Astrocyte (in vitro differentiated cells and primary cell): ENCODE measurements around the gene INPP5E. TPM values are rescaled to one million over a fixed set of nuclear protein-coding genes. Genes with fewer than 3 reads are reported as not detected.
"Not testable (repeated sequence)": the region's sequence is repeated elsewhere in the genome, so short reads cannot be mapped to it uniquely, and the experiment has no call there.

ENCODE experiments used
- DNase-seq: peaks from one replicate; pipeline ENCODE4 v3.0.0-alpha.2; 2010; ENCODE audit warnings: low read depth
- FAIRE-seq: peaks from 2 replicates; lab custom pipeline; 2011; peaks lifted over from hg19 to GRCh38; lab: Jason Lieb, UNC
- H2AFZ ChIP-seq: 2 replicates; pipeline ENCODE4 v1.6.0; 2012; ENCODE audit warnings: low read depth, low read length, inconsistent platforms
- H3K27ac ChIP-seq: 2 replicates; pipeline ENCODE4 v1.5.1; 2011; ENCODE audit warnings: low read depth, low read length, inconsistent platforms
- H3K27me3 ChIP-seq: 2 replicates; pipeline ENCODE4 v1.6.0; 2011; ENCODE audit warnings: low read length, inconsistent platforms; ENCODE audit not compliant: insufficient read depth
- H3K36me3 ChIP-seq: 2 replicates; pipeline ENCODE4 v1.5.1; 2011; ENCODE audit warnings: low read length, inconsistent platforms; ENCODE audit not compliant: insufficient read depth
- H3K4me1 ChIP-seq: 2 replicates; pipeline ENCODE4 v1.5.1; 2011; ENCODE audit warnings: low read length, inconsistent platforms; ENCODE audit not compliant: insufficient read depth
- H3K4me2 ChIP-seq: 2 replicates; pipeline ENCODE4 v1.6.0; 2012; ENCODE audit warnings: low read length, inconsistent platforms
- H3K4me3 ChIP-seq: 2 replicates; pipeline ENCODE4 v1.5.1; 2011; ENCODE audit warnings: low read depth, mild to moderate bottlenecking, low read length, inconsistent platforms; ENCODE audit not compliant: insufficient read depth
- H3K79me2 ChIP-seq: 2 replicates; pipeline ENCODE4 v1.6.0; 2012; ENCODE audit warnings: mild to moderate bottlenecking, low read length, inconsistent platforms; ENCODE audit not compliant: insufficient read depth
- H3K9ac ChIP-seq: 2 replicates; pipeline ENCODE4 v1.6.0; 2012; ENCODE audit warnings: mild to moderate bottlenecking, low read length, inconsistent platforms
- H3K9me3 ChIP-seq: 2 replicates; pipeline ENCODE4 v1.5.1; 2012; ENCODE audit warnings: low read depth, mild to moderate bottlenecking, low read length, inconsistent platforms; ENCODE audit not compliant: insufficient read depth
- H4K20me1 ChIP-seq: 2 replicates; pipeline ENCODE4 v1.6.0; 2012; ENCODE audit warnings: low read length, inconsistent platforms; ENCODE audit not compliant: insufficient read depth
- H3K27ac Mint-ChIP-seq: one replicate; pipeline ENCODE4 v1.8.0; 2021; ENCODE audit warnings: mild to moderate bottlenecking, mixed read lengths; ENCODE audit not compliant: unreplicated experiment
- H3K27me3 Mint-ChIP-seq: one replicate; pipeline ENCODE4 v1.8.0; 2021; ENCODE audit warnings: low read depth, mixed read lengths; ENCODE audit not compliant: unreplicated experiment
- H3K36me3 Mint-ChIP-seq: one replicate; pipeline ENCODE4 v1.8.0; 2021; ENCODE audit warnings: low read depth, mixed read lengths; ENCODE audit not compliant: unreplicated experiment
- H3K4me1 Mint-ChIP-seq: one replicate; pipeline ENCODE4 v1.8.0; 2021; ENCODE audit warnings: low read depth, mixed read lengths; ENCODE audit not compliant: unreplicated experiment
- H3K4me3 Mint-ChIP-seq: one replicate; pipeline ENCODE4 v1.8.0; 2021; ENCODE audit warnings: mild to moderate bottlenecking, moderate library complexity, mixed read lengths; ENCODE audit not compliant: unreplicated experiment
- H3K9me3 Mint-ChIP-seq: one replicate; pipeline ENCODE4 v1.8.0; 2021; ENCODE audit warnings: mild to moderate bottlenecking, mixed read lengths; ENCODE audit not compliant: unreplicated experiment
- EZH2 ChIP-seq: IDR thresholded peaks from 2 replicates; pipeline ENCODE4 v1.6.1; 2012; ENCODE audit warnings: mild to moderate bottlenecking, low read length, inconsistent platforms; ENCODE audit not compliant: insufficient read depth
- total RNA-seq: library from RNA; stranded (reverse); gene quantifications from 2 replicates; pipeline ENCODE4 v1.2.1, GENCODE V29; 2021
- TF ChIP-seq, protein P1 (sequence below): IDR thresholded peaks from 2 replicates; pipeline ENCODE4 v1.5.1; 2011; ENCODE audit warnings: low read depth, mild to moderate bottlenecking, inconsistent platforms, low read length, moderate library complexity; ENCODE audit not compliant: insufficient read depth

INPP5E gene
- total RNA-seq, 1 donor from 2014 or later: 13.2 TPM

GRCh38 chr9:136409557-136410455 is 29.8 kb downstream of the INPP5E start:
- Histone ChIP-seq H3K27me3 (no peaks in the 10 kb centered on the region), H3K9me3 (no peaks in the 10 kb centered on the region), H3K79me2 (peaks cover 76% of the 10 kb centered on the region), H3K4me2 (peak overlapping the region; percentile 95), H3K9ac (peak overlapping the region; percentile 85), H3K4me1 (peaks cover 16% of the 10 kb centered on the region), H3K4me3 (peak overlapping the region; percentile 82), H4K20me1 (peaks cover 61% of the 10 kb centered on the region), H2AFZ (peak overlapping the region; percentile 75), H3K27ac (peak overlapping the region; percentile 78), H3K36me3 (peaks cover 14% of the 10 kb centered on the region)
- Mint-ChIP-seq H3K4me3 (peak overlapping the region; percentile 92), H3K27ac (peak overlapping the region; percentile 91), H3K36me3 (peaks cover 15% of the 10 kb centered on the region), H3K27me3 (no peaks in the 10 kb centered on the region), H3K9me3 (peaks cover 2% of the 10 kb centered on the region), H3K4me1 (peaks cover 32% of the 10 kb centered on the region)
- no peak for TF ChIP-seq EZH2
- TF ChIP-seq, protein P1, sequence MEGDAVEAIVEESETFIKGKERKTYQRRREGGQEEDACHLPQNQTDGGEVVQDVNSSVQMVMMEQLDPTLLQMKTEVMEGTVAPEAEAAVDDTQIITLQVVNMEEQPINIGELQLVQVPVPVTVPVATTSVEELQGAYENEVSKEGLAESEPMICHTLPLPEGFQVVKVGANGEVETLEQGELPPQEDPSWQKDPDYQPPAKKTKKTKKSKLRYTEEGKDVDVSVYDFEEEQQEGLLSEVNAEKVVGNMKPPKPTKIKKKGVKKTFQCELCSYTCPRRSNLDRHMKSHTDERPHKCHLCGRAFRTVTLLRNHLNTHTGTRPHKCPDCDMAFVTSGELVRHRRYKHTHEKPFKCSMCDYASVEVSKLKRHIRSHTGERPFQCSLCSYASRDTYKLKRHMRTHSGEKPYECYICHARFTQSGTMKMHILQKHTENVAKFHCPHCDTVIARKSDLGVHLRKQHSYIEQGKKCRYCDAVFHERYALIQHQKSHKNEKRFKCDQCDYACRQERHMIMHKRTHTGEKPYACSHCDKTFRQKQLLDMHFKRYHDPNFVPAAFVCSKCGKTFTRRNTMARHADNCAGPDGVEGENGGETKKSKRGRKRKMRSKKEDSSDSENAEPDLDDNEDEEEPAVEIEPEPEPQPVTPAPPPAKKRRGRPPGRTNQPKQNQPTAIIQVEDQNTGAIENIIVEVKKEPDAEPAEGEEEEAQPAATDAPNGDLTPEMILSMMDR: no peak
- FAIRE-seq (no peak), DNase-seq (peak; percentile 20)

DNA sequence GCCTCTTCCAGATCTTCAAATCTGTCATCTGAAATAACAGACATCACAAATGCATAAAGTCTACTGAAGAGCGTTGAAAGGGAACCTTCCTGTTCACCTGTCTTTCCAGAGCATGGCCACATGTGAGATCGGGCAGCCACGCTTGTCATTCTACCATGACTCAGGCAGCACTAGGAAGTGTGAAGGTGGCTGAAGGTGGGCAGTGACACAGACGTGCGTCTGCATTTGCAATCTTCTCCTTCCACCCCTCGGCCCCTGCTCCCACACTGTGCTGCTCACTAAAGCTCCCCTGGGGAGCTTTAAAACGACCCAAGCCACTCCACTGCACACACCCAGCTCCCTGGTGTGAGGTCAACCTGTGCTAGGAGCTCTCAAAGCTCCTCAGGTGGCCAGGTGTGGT is 31.7 kb downstream of the INPP5E start:
- Mint-ChIP-seq H3K9me3 (peaks cover 2% of the 10 kb centered on the region), H3K27ac (no peak overlapping the region)
- no peak for FAIRE-seq

GRCh38 chr9:136407061-136407460 is 32.6 kb downstream of the INPP5E start:
- H3K9me3 ChIP-seq, H3K27me3 Mint-ChIP-seq, H2AFZ ChIP-seq, H3K27ac Mint-ChIP-seq, H3K4me3 ChIP-seq, H3K36me3 ChIP-seq, H3K27me3 ChIP-seq, FAIRE-seq, H3K4me2 ChIP-seq, H3K27ac ChIP-seq, H3K9ac ChIP-seq, DNase-seq, H3K9me3 Mint-ChIP-seq: not testable (repeated sequence)
- peak overlapping the region; percentile 57 for H3K4me3 Mint-ChIP-seq
- H3K36me3 Mint-ChIP-seq: peaks cover 10% of the 10 kb centered on the region
- Histone ChIP-seq H4K20me1 (peaks cover 41% of the 10 kb centered on the region), H3K4me1 (peaks cover 16% of the 10 kb centered on the region), H3K79me2 (peaks cover 48% of the 10 kb centered on the region)
- peaks cover 25% of the 10 kb centered on the region for H3K4me1 Mint-ChIP-seq

More for the DNA sequence above, 31.7 kb downstream of the INPP5E start:
- peaks cover 57% of the 10 kb centered on the region for H3K79me2 ChIP-seq
- TF ChIP-seq EZH2: no peak
- TF ChIP-seq, protein P1: no peak
- no peak overlapping the region for H3K9ac ChIP-seq
- Mint-ChIP-seq H3K27me3 (no peaks in the 10 kb centered on the region), H3K4me3 (peak overlapping the region; percentile 35), H3K36me3 (peaks cover 7% of the 10 kb centered on the region), H3K4me1 (peaks cover 28% of the 10 kb centered on the region)
- H2AFZ ChIP-seq: no peak overlapping the region
- H3K36me3 ChIP-seq: peaks cover 4% of the 10 kb centered on the region
- H3K4me1 ChIP-seq: peaks cover 16% of the 10 kb centered on the region
- no peak overlapping the region for H3K4me3 ChIP-seq
- no peak overlapping the region for H3K27ac ChIP-seq
- H4K20me1 ChIP-seq: peaks cover 48% of the 10 kb centered on the region
- no peak for DNase-seq
- H3K4me2 ChIP-seq: no peak overlapping the region
- no peaks in the 10 kb centered on the region for H3K9me3 ChIP-seq
- no peaks in the 10 kb centered on the region for H3K27me3 ChIP-seq

DNA sequence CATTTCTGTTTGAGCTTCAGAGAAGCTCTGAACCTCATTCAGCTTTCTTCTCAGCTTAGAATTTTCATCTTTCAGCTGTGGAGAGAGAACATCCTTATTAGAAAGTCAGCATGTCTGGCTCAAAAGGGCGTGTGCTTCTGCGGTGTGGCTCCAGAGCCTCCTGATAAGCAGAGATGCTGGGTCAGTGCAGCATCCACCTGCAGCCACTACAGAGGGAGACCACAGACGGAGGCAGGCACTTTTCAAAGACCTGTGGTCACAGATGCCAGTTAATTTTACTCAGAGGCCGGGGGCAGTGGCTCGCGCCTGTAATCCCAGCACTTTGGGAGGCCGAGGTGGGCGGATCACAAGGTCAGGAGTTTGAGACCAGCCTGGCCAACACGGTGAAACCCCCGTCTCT is 33.7 kb downstream of the INPP5E start:
- not testable (repeated sequence) for H3K4me1 ChIP-seq, H3K4me2 ChIP-seq, H3K9me3 ChIP-seq, H3K27me3 Mint-ChIP-seq, H3K27me3 ChIP-seq, H3K36me3 Mint-ChIP-seq, H3K9ac ChIP-seq, H3K27ac ChIP-seq, H3K9me3 Mint-ChIP-seq, H3K4me3 ChIP-seq, DNase-seq, H3K4me3 Mint-ChIP-seq, H3K36me3 ChIP-seq, H3K27ac Mint-ChIP-seq, FAIRE-seq, H2AFZ ChIP-seq
- peaks cover 16% of the 10 kb centered on the region for H3K4me1 Mint-ChIP-seq
- Histone ChIP-seq H3K79me2 (peaks cover 37% of the 10 kb centered on the region), H4K20me1 (peaks cover 30% of the 10 kb centered on the region)
